Retinal pigment epithelial cell (primary cell): ENCODE results near the gene SIAH2.

ENCODE experiments used
- DNase-seq: peaks from one replicate; pipeline ENCODE4 v3.0.0-alpha.2; 2010; ENCODE audit warnings: low read depth
- H3K4me3 ChIP-seq: 2 replicates; pipeline ENCODE4 v1.5.1; 2011; ENCODE audit warnings: mild to moderate bottlenecking, low read length, control low read depth, moderate library complexity
- CTCF ChIP-seq: conservative IDR thresholded peaks from 2 replicates; pipeline ENCODE4 v1.5.1; 2011; ENCODE audit warnings: low read depth, low read length, control low read depth, inconsistent platforms

The SIAH2 gene

GRCh38 chr3:150740733-150741496 is 22.1 kb downstream of the SIAH2 start:
- TF ChIP-seq CTCF = no peak
- no peak for DNase-seq
- no peak overlapping the region for H3K4me3 ChIP-seq

- H3K4me3 ChIP-seq = no peak overlapping the region
- no peak for TF ChIP-seq CTCF
- no peak for DNase-seq
Observed at GRCh38 chr3:150739877-150740645, 22.9 kb downstream of the SIAH2 start.

- DNase-seq = no peak
- no peak for TF ChIP-seq CTCF
- H3K4me3 ChIP-seq = no peak overlapping the region
Observed at GRCh38 chr3:150739200-150739863, 23.6 kb downstream of the SIAH2 start.

- no peak for TF ChIP-seq CTCF
- DNase-seq = no peak
- no peak overlapping the region for H3K4me3 ChIP-seq
Observed at GRCh38 chr3:150738688-150739087, 24.3 kb downstream of the SIAH2 start.

GRCh38 chr3:150737874-150738679 is 24.9 kb downstream of the SIAH2 start:
- TF ChIP-seq CTCF = no peak
- no peak for DNase-seq
- no peak overlapping the region for H3K4me3 ChIP-seq

GRCh38 chr3:150736903-150737832 is 25.8 kb downstream of the SIAH2 start:
- no peak for DNase-seq
- H3K4me3 ChIP-seq = no peak overlapping the region
- TF ChIP-seq CTCF = no peak
